GM23338 (cell line): ENCODE measurements around the gene UBAC1.

Source experiments
- CREB1 ChIP-seq: fragments of 250-450 bp; sonication (Bioruptor Pico); IDR thresholded peaks from 2 replicates; pipeline ENCODE4 v1.5.0; 2020; ENCODE audit warnings: low read depth, mild to moderate bottlenecking, moderate library complexity
- EZH2 ChIP-seq: fragments of 200-600 bp; sonication (generic); IDR thresholded peaks from one replicate; pipeline ENCODE4 v1.8.0; 2017; ENCODE audit warnings: antibody characterized with exemption, mild to moderate bottlenecking, low read depth; ENCODE audit not compliant: unreplicated experiment
- EZH2phosphoT487 ChIP-seq: fragments of 200-600 bp; sonication (generic); IDR thresholded peaks from one replicate; pipeline ENCODE4 v1.8.1; 2018; ENCODE audit warnings: antibody characterized with exemption; ENCODE audit not compliant: unreplicated experiment
- JUNB ChIP-seq: IDR thresholded peaks from one replicate; pipeline ENCODE4 v1.6.1; 2016; ENCODE audit warnings: antibody characterized with exemption; ENCODE audit not compliant: unreplicated experiment
- NANOG ChIP-seq: IDR thresholded peaks from 2 replicates; pipeline ENCODE4 v1.6.1; 2016; ENCODE audit warnings: antibody characterized with exemption, borderline replicate concordance
- POLR2AphosphoS5 ChIP-seq: IDR thresholded peaks from 2 replicates; pipeline ENCODE4 v1.6.1; 2016; ENCODE audit warnings: antibody characterized with exemption, low read depth
- STAT1 ChIP-seq: IDR thresholded peaks from one replicate; pipeline ENCODE4 v1.6.1; 2016; ENCODE audit warnings: antibody characterized with exemption; ENCODE audit not compliant: unreplicated experiment
- ZNF114 ChIP-seq: fragments of 250-450 bp; sonication (Bioruptor Pico); IDR thresholded peaks from 2 replicates; pipeline ENCODE4 v1.5.0; 2020; ENCODE audit warnings: mild to moderate bottlenecking, moderate library complexity
- TF ChIP-seq, protein P1 (sequence below): IDR thresholded peaks from one replicate; pipeline ENCODE4 v1.6.1; 2018; ENCODE audit warnings: antibody characterized with exemption; ENCODE audit not compliant: unreplicated experiment
- TF ChIP-seq, protein P2 (sequence below), 2 experiments: fragments of 200-600 bp in 1 of 2; sonication (generic) in 1 of 2; conservative IDR thresholded peaks; 2 replicates each; pipeline versions ENCODE4 v1.5.1 to v1.6.1; 2016 to 2017; ENCODE audit warnings: antibody characterized with exemption in 2 of 2, low read depth in 2 of 2, mild to moderate bottlenecking in 2 of 2, moderate library complexity in 1 of 2
- TF ChIP-seq, protein P3 (sequence below): IDR thresholded peaks from 2 replicates; pipeline ENCODE4 v1.6.1; 2016; ENCODE audit warnings: antibody characterized with exemption

DNA sequence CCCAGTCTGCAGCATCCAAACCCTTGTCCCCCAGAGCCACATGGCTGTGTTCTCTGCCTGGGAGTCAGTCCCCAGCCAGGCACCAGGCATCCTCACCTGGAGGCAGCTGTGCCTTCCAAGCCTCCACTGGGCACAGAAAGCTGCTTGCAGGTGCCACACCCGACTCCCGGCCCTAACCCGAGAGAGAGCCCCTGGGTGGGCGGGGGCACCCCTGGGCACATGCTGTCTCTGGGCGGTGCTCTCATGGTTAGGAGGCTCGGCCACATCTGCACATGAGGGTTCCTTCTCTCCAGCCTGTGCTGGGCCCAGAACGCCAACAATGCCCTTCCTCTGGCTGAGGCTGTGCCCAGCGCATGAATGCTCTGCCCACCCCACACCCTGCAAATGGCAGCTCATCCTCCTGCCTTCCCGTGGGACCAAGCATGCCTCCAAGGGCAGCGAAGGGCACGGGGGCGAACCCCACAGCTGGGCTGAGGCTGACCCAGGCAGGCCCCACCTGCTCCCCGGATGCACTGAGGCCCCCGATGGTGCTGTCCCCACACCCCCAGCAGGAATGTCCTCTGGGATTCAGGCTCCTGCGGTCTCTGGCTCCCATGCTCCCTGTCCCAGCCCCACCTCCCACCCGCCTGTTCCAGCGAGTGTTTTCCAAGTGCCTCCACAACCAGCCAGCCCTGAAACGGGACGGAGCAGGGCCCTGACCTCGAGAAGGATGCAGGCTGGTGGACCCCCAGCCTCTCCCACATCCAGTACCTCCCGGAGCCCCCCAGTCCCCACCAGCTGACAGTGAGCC lies 31.3 kb downstream of the UBAC1 start:
- TF ChIP-seq, protein P1, sequence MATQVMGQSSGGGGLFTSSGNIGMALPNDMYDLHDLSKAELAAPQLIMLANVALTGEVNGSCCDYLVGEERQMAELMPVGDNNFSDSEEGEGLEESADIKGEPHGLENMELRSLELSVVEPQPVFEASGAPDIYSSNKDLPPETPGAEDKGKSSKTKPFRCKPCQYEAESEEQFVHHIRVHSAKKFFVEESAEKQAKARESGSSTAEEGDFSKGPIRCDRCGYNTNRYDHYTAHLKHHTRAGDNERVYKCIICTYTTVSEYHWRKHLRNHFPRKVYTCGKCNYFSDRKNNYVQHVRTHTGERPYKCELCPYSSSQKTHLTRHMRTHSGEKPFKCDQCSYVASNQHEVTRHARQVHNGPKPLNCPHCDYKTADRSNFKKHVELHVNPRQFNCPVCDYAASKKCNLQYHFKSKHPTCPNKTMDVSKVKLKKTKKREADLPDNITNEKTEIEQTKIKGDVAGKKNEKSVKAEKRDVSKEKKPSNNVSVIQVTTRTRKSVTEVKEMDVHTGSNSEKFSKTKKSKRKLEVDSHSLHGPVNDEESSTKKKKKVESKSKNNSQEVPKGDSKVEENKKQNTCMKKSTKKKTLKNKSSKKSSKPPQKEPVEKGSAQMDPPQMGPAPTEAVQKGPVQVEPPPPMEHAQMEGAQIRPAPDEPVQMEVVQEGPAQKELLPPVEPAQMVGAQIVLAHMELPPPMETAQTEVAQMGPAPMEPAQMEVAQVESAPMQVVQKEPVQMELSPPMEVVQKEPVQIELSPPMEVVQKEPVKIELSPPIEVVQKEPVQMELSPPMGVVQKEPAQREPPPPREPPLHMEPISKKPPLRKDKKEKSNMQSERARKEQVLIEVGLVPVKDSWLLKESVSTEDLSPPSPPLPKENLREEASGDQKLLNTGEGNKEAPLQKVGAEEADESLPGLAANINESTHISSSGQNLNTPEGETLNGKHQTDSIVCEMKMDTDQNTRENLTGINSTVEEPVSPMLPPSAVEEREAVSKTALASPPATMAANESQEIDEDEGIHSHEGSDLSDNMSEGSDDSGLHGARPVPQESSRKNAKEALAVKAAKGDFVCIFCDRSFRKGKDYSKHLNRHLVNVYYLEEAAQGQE, result no peak
- TF ChIP-seq EZH2phosphoT487 (no peak), EZH2 (no peak), POLR2AphosphoS5 (no peak), JUNB (no peak), CREB1 (CRISPR knock-in tag) (no peak), STAT1 (no peak), ZNF114 (no peak), NANOG (no peak)
- TF ChIP-seq, protein P2, sequence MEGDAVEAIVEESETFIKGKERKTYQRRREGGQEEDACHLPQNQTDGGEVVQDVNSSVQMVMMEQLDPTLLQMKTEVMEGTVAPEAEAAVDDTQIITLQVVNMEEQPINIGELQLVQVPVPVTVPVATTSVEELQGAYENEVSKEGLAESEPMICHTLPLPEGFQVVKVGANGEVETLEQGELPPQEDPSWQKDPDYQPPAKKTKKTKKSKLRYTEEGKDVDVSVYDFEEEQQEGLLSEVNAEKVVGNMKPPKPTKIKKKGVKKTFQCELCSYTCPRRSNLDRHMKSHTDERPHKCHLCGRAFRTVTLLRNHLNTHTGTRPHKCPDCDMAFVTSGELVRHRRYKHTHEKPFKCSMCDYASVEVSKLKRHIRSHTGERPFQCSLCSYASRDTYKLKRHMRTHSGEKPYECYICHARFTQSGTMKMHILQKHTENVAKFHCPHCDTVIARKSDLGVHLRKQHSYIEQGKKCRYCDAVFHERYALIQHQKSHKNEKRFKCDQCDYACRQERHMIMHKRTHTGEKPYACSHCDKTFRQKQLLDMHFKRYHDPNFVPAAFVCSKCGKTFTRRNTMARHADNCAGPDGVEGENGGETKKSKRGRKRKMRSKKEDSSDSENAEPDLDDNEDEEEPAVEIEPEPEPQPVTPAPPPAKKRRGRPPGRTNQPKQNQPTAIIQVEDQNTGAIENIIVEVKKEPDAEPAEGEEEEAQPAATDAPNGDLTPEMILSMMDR (conservative IDR thresholded peaks at IDR 0.05; ENCODE audit: low read depth in 2 of 2), result no peak
- TF ChIP-seq, protein P3, sequence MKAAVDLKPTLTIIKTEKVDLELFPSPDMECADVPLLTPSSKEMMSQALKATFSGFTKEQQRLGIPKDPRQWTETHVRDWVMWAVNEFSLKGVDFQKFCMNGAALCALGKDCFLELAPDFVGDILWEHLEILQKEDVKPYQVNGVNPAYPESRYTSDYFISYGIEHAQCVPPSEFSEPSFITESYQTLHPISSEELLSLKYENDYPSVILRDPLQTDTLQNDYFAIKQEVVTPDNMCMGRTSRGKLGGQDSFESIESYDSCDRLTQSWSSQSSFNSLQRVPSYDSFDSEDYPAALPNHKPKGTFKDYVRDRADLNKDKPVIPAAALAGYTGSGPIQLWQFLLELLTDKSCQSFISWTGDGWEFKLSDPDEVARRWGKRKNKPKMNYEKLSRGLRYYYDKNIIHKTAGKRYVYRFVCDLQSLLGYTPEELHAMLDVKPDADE, result no peak
